ENCODE measurements around the gene ELK1. TPM values are rescaled to one million over a fixed set of nuclear protein-coding genes. Genes with fewer than 3 reads are reported as not detected.

Gene ELK1
- total and polyA plus RNA-seq, 8 donors = 6.8 to 27.2 (median 16.5) TPM

DNA sequence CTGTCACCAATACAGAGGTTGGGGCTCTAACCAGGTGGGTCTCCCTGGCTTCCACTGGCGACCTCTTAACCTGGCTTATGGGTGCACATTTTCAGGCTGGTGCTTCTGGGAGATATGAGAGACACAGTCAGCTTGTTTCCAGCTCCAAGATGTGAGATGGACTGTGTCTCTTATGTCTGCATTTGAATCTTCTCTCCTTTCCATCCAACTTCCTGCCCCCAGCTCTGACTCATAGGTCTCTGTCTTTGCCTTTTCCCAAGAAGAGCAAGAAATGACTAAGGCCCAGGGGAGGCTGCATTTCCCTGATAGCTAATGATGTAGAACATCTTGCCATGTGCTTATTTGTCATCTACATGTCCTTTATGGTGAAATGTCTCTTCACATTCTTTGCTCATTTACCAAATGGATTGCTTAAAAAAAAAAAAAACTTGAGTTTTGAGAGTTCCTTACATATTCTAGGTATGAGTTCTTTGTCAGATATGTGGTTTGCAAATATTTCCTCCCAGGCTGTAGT, 11.8 kb upstream of the ELK1 start:
- peak in 1 of 3 donors; percentile 10 for TF ChIP-seq POLR2AphosphoS5 (IDR thresholded peaks at IDR 0.05)
- no peak for TF ChIP-seq POLR2A (IDR thresholded peaks at IDR 0.05)
- Histone ChIP-seq H3K27me3 (no peaks in the 10 kb centered on the region), H3K4me3 (no peak overlapping the region), H3K36me3 (peaks cover 0 to 4% (median 3%) of the 10 kb centered on the region in 4 donors), H3K9me3 (no peaks in the 10 kb centered on the region), H3K27ac (peak overlapping the region in 1 of 5 donors; percentile 46), H3K4me1 (peaks cover 0 to 8% (median 0%) of the 10 kb centered on the region in 4 donors)
- WGBS, 5 donors = 17 to 92% (median 86%) methylated on average over 1 of the region's 1 CpG
- no peak for DNase-seq
- intact Hi-C loops (cut with DNase I; ENCODE audit: low total_unique reads) = no loop called here

DNA sequence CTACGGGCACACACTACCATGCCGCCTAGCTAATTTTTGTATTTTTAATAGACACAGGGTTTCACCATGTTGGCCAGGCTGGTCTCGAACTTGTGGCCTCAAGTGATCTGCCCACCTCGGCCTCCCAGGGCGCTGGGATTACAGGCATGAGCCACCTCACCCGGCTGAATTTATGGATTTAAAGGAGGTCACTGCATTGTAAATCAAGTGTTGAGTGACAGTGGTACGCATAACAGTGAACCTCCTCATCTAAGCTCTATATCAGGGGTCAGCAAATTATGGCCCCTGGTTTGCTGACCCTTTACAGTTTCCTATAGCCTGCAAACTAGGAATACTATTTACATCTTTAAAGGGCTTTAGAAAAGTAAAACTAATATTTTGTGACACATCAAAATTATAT, 11.2 kb upstream of the ELK1 start:
- WGBS, 5 donors = 86 to 95% (median 93%) methylated on average over 6 to 7 of the region's 7 CpGs
- Histone ChIP-seq H3K4me3 (no peak overlapping the region), H3K36me3 (peaks cover 0 to 11% (median 10%) of the 10 kb centered on the region in 4 donors), H3K27ac (peak overlapping the region in 1 of 5 donors; percentile 46), H3K9me3 (no peaks in the 10 kb centered on the region), H3K27me3 (no peaks in the 10 kb centered on the region), H3K4me1 (peaks cover 0 to 8% (median 0%) of the 10 kb centered on the region in 4 donors)
- TF ChIP-seq, protein P1, sequence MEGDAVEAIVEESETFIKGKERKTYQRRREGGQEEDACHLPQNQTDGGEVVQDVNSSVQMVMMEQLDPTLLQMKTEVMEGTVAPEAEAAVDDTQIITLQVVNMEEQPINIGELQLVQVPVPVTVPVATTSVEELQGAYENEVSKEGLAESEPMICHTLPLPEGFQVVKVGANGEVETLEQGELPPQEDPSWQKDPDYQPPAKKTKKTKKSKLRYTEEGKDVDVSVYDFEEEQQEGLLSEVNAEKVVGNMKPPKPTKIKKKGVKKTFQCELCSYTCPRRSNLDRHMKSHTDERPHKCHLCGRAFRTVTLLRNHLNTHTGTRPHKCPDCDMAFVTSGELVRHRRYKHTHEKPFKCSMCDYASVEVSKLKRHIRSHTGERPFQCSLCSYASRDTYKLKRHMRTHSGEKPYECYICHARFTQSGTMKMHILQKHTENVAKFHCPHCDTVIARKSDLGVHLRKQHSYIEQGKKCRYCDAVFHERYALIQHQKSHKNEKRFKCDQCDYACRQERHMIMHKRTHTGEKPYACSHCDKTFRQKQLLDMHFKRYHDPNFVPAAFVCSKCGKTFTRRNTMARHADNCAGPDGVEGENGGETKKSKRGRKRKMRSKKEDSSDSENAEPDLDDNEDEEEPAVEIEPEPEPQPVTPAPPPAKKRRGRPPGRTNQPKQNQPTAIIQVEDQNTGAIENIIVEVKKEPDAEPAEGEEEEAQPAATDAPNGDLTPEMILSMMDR (IDR thresholded peaks at IDR 0.05) = no peak
- TF ChIP-seq EP300 (IDR thresholded peaks at IDR 0.05) = no peak
- no peak for TF ChIP-seq POLR2A (IDR thresholded peaks at IDR 0.05)
- no peak for DNase-seq
- intact Hi-C loops (cut with DNase I; ENCODE audit: low total_unique reads) = no loop called here

DNA sequence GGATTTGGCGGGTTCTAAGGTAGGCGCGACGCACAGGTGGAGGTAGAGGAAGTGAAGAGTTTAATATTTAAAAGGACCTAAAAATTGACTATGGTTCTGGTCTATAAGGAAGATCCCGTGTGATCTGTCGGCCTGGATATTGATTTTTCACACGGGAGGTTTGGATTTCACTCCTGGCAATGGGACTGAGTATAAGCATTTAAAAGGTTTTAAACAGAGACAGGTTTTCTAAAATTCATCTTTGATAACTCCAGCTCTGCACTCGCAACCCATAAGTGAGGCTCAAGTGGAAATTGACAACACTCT, 9.0 kb upstream of the ELK1 start:
- Histone ChIP-seq H3K4me3 (peak overlapping the region; percentile 48 to 62 (median 50)), H3K27me3 (no peaks in the 10 kb centered on the region), H3K4me1 (peaks cover 0 to 8% (median 0%) of the 10 kb centered on the region in 4 donors), H3K36me3 (peaks cover 0 to 32% (median 29%) of the 10 kb centered on the region in 4 donors), H3K27ac (peak overlapping the region; percentile 58 to 97 (median 96)), H3K9me3 (no peaks in the 10 kb centered on the region)
- intact Hi-C loops (cut with DNase I; ENCODE audit: low total_unique reads) = no loop called here
- 21 to 45% (median 30%) methylated on average over 8 of the region's 8 CpGs for WGBS, 5 donors
- no peak for TF ChIP-seq EP300 (IDR thresholded peaks at IDR 0.05)
- TF ChIP-seq, protein P1 (IDR thresholded peaks at IDR 0.05) = no peak
- no peak for TF ChIP-seq POLR2A (IDR thresholded peaks at IDR 0.05)
- TF ChIP-seq POLR2AphosphoS5 (IDR thresholded peaks at IDR 0.05) = no peak
- DNase-seq = no peak

DNA sequence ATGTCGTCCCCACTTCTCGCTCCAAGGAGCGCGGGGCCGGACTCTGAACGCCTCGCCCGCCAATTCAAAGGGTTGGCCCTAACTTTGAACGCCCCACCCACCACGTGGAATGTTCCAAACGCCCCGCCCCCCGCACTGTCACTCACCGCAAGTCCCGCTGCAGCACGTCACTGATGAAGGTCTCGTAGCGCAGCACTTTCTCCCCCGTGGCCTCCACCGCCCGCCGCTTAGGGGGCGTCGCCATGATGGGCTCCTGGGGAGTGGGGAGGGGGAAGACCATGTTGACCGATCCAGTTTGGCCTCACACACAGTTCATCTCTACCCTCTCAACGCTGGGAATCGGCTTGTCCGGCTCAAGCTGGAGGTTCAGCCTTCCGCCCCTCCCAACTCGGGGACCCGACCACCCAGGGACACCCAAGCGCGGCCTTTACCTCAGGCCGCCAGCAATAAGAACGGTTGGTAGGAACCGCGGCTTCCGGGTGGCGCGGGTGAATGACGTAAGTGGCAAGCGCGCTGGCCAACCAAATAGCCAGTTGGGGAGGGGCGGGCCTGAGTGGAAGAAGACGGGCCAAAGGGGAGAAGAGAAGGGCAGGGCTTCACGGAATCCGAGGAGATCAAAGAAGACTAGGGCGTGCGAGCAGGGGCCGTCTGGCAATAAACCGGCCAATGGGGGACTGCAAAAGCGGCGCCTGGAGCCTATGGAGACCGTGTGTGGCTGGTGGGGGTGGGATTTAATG, 8.5 kb upstream of the ELK1 start, which contains the start of gene UXT:
Gene UXT, minus strand, starts transcription at position 497 of the 737 bp plus-strand sequence. Its CDS starts 253 bp downstream, at position 244.
- intact Hi-C loops (cut with DNase I; ENCODE audit: low total_unique reads) = no loop called here
- H3K36me3 ChIP-seq = peaks cover 0 to 35% (median 33%) of the 10 kb centered on the region in 4 donors
- peak; percentile 91 to 97 for DNase-seq
- no peaks in the 10 kb centered on the region for H3K27me3 ChIP-seq
- H3K4me3 ChIP-seq = peak within 1 kb of the TSS; percentile 48 to 62 (median 50)
- WGBS, 5 donors = 0 to 46% (median 4%) methylated on average over 40 to 54 of the region's 54 CpGs
- H3K9me3 ChIP-seq = no peaks in the 10 kb centered on the region
- H3K4me1 ChIP-seq = peaks cover 0 to 8% (median 0%) of the 10 kb centered on the region in 4 donors
- TF ChIP-seq POLR2A (IDR thresholded peaks at IDR 0.05) (peak in 2 of 4 donors; percentile 8 to 69), POLR2AphosphoS5 (IDR thresholded peaks at IDR 0.05) (peak; percentile 21 to 91 (median 90))
- TF ChIP-seq, protein P1 (IDR thresholded peaks at IDR 0.05) = no peak
- peak within 1 kb of the TSS; percentile 82 to 97 (median 96) for H3K27ac ChIP-seq
